GM19099 (cell line): ENCODE measurements around the gene TMEFF2.

ENCODE experiments used
- POLR2A ChIP-seq: IDR thresholded peaks from 3 replicates; pipeline ENCODE4 v1.6.1; 2011; ENCODE audit warnings: low read depth; ENCODE audit not compliant: insufficient read length; ENCODE audit errors: extremely low read depth

The TMEFF2 gene

GRCh38 chr2:192195548-192196418 is 1.1 kb upstream of the TMEFF2 start:
- no peak for TF ChIP-seq POLR2A

GRCh38 chr2:192194265-192194865 is 368 bp downstream of the TMEFF2 start:
- no peak for TF ChIP-seq POLR2A

DNA sequence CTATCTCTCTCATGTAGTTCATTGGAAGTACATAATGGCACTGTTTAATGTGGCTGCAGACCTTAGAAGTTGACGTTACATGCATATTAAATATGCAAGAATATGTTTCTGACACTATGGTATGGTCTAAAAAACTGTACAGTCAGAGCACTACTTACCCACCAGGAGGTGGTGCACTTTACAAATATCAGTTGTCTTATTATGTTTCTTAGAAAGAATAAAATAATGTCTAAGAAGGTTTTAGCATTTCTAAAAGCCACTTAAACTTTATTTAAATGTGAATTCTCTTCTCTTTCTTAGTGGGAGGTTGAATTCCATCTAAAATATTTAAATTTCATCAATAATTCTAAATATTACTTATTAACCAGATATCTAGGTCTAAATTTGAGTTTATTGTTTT is 4.3 kb downstream of the TMEFF2 start:
- no peak for TF ChIP-seq POLR2A

GRCh38 chr2:192186806-192187205 is 7.9 kb downstream of the TMEFF2 start:
- TF ChIP-seq POLR2A: no peak

DNA sequence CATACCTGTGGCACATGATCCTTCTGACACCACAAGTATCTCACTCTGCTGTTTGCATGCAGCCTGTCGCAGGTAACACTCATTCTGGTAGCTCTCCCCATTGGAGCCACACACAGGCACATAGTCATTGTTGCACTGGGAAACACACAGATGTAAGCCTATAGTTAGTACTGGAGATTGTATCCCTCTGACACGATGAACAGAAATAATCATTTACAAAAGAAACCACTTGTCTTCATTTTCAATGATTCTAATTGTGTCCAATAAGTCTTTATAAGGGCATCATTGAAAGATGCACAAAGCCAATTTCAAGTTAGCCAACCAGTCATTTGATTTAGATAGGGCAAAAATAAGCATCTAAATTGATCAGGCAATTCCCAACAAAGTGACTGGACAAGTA is 10.4 kb downstream of the TMEFF2 start:
- TF ChIP-seq POLR2A: no peak

DNA sequence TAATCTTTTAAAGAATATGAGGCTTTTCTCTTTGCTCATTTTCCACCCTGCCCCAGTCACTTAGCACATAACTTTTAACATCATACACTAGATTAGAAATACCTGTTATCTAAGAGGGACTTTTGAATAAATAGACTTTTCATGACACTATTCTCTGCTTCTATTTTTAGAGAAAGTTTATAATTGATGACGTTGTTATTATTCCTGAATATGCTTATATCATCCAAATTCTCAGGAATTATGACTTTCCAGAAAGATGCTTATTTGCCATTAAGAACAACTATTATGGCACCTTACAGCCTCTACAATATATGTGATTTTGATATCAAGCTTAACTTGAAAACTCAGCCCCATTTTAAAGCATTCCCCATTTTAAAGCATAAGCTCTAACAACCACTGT is 11.4 kb downstream of the TMEFF2 start:
- no peak for TF ChIP-seq POLR2A

GRCh38 chr2:192166946-192167345 is 27.8 kb downstream of the TMEFF2 start:
- TF ChIP-seq POLR2A: no peak

DNA sequence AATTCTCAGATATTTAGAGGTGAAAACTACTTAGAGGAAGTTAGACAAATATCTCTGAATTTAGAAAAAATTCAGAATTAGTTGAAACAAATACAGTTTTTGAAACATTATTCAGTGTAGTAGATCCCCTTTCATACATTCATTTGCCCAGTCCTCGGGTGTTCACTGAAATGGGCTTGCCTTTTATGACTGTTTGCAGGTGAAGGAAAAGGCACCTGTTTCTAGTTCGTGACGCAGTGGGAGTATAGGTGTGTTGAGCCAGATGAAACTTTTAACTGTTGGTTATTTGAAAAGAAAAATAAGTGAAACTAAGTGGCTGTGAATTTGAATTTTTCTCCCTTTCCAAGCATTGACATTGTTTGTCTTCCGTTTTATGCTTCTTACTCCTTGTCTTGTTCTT is 28.9 kb downstream of the TMEFF2 start:
- no peak for TF ChIP-seq POLR2A

DNA sequence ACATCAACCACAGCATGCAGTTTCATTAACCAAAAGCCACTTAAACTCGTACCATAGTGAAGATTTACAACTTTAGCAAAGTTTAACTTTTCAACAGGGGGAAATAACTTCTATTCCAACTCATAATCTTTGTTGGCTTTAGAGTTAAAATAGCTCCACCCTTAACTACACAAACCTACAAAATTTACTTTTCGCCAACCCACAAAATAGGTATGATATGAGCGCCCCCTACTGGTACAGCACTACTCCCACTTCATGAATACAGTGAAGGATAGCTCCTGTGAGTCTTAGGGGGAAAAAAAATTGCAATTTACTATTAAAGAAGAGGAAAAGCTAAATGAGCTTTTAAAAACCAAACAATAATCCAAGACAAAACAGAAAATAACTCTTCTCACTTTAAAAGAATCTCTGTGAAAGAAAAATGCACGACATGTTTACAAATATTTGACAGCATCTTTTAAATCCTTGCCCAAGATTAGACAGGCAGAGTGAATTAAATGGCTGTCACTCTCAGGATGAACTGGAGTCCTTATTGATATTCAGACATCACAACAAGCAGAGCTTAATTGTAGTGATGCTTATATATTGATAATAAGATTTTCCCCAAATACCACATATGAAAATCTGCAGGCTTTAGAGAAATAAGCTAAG is 32.2 kb downstream of the TMEFF2 start:
- TF ChIP-seq POLR2A: no peak

DNA sequence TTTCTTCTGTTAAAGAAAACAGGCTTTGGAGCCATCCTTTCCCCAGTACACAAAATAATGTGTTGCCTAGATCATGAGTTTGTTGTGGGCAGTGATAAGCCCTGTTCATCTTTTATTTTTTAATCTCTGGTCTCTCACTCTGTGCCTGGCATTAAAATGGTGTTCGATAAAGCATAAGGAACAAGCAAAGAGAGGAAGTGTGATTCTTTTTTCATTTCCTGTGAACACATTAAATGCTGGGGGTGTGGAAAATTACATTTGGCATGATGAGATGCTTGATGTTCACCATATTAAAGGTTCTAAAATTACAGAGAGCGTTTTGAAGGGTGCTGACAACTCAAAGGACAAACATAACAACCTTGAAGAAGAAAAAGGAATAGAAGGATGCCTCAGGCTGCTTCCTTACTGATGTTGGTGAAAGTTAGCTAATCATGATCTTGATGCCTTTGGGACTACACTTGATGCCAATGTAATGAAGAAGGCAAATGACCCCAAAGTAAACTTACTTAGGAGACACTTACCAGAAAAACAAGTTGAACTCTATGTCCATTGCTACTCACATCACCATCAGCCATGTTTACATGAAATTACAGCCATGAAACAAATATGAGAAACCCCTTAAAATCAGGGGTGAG is 33.0 kb downstream of the TMEFF2 start:
- TF ChIP-seq POLR2A: no peak

DNA sequence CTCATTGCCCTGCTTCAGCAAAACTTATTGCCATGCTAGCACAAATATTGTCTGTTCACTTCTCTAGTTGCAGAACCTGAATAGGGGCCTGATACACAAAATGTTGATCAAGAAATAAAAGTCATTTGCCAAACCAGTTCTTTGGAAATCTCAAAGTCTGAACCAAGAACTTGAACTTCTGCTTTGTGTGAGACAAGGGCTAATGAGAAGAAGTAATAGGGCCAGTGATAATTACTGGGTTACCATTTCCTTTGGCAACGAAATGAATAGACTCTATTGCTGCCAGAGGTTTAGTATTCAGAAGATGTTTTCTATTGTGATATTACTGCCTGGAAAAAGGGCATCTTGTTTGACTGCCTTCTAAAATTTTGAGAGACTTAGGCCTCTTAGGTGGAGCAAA is 35.0 kb downstream of the TMEFF2 start:
- no peak for TF ChIP-seq POLR2A

DNA sequence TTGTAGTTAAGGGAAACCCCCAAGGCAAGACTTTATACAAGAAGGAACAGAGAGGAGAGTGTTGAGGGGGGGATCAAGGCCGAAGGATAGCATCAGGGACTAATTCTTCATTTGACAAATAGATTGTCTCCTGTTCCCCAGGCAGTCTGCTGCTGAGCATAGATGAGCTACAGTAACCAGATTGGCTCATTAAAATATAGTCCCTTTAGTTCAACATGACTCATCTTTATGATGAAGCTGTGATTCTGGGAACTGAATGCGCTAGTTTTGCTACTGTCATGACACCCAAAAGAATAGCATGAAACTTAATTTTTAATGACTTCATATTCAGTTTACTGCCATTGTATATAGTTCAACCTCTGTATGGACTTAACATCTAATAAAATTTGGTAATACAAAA is 35.5 kb downstream of the TMEFF2 start:
- TF ChIP-seq POLR2A: no peak

- no peak for TF ChIP-seq POLR2A
Measured at GRCh38 chr2:192157776-192158175, 37.0 kb downstream of the TMEFF2 start.

DNA sequence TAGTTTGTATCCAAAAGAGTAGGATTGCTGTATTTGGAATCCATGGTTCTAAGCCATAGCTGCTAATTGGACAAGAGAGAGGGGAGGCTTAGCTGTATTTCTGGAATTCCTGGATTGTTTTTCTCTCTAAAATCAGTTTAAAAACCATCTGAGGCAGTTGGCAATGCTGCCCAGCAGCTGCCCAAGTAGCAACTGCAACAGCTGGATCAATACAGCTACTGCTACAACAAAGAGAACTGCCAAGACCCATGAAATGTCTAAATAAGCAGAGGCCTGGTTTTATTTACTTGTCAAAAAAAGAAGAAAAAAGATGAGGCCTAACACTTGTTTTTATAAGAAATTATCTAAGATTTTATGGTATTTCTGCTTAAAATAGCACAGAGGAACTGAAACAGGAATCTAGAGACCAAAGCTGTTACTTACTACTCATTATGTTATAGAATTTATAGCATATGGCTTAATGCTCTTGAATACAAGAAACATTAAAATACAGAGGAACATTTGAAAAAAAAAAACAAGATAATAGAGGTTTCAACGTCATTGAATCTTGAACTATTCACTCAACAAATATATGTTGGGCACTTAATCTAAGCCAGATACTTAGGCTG is 39.1 kb downstream of the TMEFF2 start:
- TF ChIP-seq POLR2A: no peak

GRCh38 chr2:192153561-192153960 is 41.2 kb downstream of the TMEFF2 start:
- no peak for TF ChIP-seq POLR2A
